Measurements from ENCODE around the gene CA10.

The CA10 gene

DNA sequence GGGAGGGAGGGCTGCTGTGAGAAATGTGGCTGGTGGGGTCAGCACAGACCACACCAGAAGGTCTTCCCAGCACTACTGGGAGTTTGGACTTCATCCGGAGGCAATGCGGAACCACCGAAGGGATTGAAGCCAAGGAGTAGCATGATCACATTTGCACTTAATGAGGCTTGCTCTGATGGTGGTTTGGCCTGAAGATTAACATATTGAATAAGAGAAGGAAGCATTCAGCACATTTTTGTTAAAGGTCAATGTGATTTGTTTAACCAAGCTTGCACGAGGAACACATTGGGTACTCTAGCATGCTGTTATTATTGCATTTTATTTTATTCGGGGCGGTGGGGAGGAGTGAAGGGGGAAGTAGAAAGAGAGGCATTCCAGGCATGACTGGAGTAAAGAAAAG lies 519.5 kb downstream of the CA10 start:
- H3K36me3 ChIP-seq: no peaks in the 10 kb centered on the region
- TF ChIP-seq, protein P1, sequence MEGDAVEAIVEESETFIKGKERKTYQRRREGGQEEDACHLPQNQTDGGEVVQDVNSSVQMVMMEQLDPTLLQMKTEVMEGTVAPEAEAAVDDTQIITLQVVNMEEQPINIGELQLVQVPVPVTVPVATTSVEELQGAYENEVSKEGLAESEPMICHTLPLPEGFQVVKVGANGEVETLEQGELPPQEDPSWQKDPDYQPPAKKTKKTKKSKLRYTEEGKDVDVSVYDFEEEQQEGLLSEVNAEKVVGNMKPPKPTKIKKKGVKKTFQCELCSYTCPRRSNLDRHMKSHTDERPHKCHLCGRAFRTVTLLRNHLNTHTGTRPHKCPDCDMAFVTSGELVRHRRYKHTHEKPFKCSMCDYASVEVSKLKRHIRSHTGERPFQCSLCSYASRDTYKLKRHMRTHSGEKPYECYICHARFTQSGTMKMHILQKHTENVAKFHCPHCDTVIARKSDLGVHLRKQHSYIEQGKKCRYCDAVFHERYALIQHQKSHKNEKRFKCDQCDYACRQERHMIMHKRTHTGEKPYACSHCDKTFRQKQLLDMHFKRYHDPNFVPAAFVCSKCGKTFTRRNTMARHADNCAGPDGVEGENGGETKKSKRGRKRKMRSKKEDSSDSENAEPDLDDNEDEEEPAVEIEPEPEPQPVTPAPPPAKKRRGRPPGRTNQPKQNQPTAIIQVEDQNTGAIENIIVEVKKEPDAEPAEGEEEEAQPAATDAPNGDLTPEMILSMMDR (IDR thresholded peaks at IDR 0.05; ENCODE audit: low read depth, low read length): no peak
- H3K4me3 ChIP-seq (ENCODE audit: low read depth, low read length): no peak overlapping the region
- no peaks in the 10 kb centered on the region for H3K27me3 ChIP-seq
- H3K4me1 ChIP-seq: no peaks in the 10 kb centered on the region
- H3K9me3 ChIP-seq: no peaks in the 10 kb centered on the region
- no peak for DNase-seq

DNA sequence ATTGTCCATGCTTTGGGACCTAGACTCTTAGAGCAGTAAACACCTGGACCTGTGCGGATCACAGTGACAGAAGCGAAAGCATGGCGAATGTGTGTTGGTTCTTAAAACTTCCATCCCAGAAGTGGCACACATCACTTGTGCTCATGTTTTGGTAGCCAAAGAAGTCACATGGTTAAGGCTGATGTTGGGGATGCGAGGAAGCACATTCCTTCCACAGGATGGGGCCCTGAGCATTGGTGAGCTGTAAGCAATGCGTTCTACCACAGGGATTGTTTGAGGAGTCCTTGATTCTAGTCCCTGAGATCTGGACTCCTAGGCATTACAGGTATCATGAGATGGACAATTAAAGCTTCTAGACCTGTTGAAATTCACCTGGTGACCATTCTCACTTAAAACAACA lies 522.2 kb downstream of the CA10 start:
- Histone ChIP-seq H3K36me3 (no peaks in the 10 kb centered on the region), H3K27me3 (no peaks in the 10 kb centered on the region), H3K4me1 (no peaks in the 10 kb centered on the region), H3K4me3 (ENCODE audit: low read depth, low read length) (no peak overlapping the region), H3K9me3 (no peaks in the 10 kb centered on the region)
- DNase-seq: no peak
- TF ChIP-seq, protein P1 (IDR thresholded peaks at IDR 0.05; ENCODE audit: low read depth, low read length): no peak

DNA sequence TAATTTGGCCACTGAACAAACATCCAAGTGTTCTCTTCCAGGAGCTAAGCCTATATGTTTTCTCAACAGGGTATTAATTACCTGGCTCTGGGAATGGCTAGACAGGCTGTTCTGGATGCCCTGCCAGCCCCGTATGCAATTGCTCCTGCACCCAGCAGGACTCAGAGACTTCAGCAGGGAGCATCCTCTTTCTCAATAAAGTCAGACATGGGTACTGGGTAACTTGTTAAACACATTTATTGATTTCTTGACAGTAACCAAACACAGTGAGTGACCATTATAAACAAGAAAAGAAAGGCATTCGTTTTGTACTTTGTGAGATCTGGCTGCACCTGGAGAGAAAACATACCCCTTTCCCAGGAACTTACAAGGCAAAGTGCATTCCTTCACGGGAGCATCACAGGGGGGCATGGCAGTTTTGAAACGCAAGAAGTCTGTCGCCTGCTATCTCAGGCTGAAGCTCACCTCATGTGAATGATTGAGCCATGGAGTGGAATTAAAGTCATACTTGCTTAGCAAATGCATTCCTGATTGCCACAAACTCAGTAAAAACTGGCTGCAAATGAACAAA lies 528.3 kb downstream of the CA10 start:
- no peaks in the 10 kb centered on the region for H3K27me3 ChIP-seq
- DNase-seq: no peak
- H3K9me3 ChIP-seq: no peaks in the 10 kb centered on the region
- TF ChIP-seq, protein P1 (IDR thresholded peaks at IDR 0.05; ENCODE audit: low read depth, low read length): no peak
- H3K4me3 ChIP-seq (ENCODE audit: low read depth, low read length): no peak overlapping the region
- H3K36me3 ChIP-seq: no peaks in the 10 kb centered on the region
- H3K4me1 ChIP-seq: no peaks in the 10 kb centered on the region

DNA sequence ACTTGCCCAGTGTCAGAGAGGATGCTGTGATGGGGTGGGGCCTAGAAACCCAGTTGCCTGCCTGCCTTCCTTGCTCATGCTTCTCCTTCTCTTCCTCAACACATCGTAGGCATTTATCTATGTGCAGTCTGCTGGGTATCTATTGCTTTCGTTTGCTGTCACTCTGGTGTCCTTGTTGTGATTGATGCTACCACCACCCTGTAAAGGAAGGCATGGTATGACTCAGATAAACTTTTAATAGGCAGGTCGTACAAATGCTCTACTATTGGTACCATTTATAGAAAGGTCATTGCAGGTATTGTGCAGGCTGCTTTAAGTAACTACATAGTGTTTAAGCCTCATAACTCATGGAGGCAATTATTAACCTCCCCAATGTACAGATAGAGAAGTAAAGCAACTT lies 529.3 kb downstream of the CA10 start:
- no peaks in the 10 kb centered on the region for H3K36me3 ChIP-seq
- H3K4me3 ChIP-seq (ENCODE audit: low read depth, low read length): no peak overlapping the region
- no peaks in the 10 kb centered on the region for H3K4me1 ChIP-seq
- no peaks in the 10 kb centered on the region for H3K9me3 ChIP-seq
- H3K27me3 ChIP-seq: no peaks in the 10 kb centered on the region
- TF ChIP-seq, protein P1 (IDR thresholded peaks at IDR 0.05; ENCODE audit: low read depth, low read length): no peak
- DNase-seq: no peak

DNA sequence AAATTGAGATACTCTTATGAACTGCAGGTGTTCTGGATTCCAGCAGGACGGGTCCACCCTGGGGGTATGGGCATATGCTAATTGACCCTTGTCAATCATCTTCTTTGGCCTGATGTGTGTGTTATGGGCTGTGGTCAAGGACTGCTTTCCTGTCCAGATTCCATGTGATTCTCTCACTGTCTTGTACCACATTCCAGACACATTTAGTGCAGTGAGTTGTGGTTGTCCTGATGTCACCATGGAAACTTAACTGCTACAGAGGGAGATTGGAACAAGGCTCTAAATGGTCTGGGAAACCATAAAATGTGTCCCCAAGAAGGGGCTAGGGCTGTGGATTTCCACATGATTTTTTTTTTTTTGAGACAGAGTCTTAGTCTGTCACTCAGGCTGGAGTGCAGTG lies 530.7 kb downstream of the CA10 start:
- DNase-seq: no peak
- Histone ChIP-seq H3K9me3 (no peaks in the 10 kb centered on the region), H3K4me1 (no peaks in the 10 kb centered on the region), H3K4me3 (ENCODE audit: low read depth, low read length) (no peak overlapping the region), H3K36me3 (no peaks in the 10 kb centered on the region), H3K27me3 (no peaks in the 10 kb centered on the region)
- TF ChIP-seq, protein P1 (IDR thresholded peaks at IDR 0.05; ENCODE audit: low read depth, low read length): no peak

DNA sequence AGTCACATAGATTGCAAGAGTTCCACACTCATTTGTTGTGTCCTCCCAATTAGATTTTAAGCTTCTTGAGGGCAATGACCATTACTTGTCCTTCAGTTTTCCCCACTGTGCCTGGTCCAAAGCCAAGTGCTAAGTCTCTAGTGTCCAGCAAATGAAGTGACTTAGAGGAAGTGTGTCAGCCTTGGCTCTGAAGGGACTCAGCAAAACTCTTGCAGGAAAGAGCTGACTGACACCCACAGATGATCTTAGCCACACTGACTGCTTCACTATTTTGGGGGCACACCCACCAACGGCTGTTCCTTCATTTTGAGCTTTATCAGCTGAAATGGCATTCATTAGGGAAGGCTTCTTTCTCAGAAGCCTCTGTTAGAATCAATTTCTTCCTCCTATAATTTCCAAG lies 540.0 kb downstream of the CA10 start:
- H3K27me3 ChIP-seq: no peaks in the 10 kb centered on the region
- H3K9me3 ChIP-seq: no peaks in the 10 kb centered on the region
- no peak for DNase-seq
- H3K36me3 ChIP-seq: no peaks in the 10 kb centered on the region
- no peaks in the 10 kb centered on the region for H3K4me1 ChIP-seq
- no peak overlapping the region for H3K4me3 ChIP-seq (ENCODE audit: low read depth, low read length)
- TF ChIP-seq, protein P1 (IDR thresholded peaks at IDR 0.05; ENCODE audit: low read depth, low read length): no peak
